Caco-2 (cell line): ENCODE measurements around the gene MLH3. TPM values are rescaled to one million over a fixed set of nuclear protein-coding genes. Genes with fewer than 3 reads are reported as not detected.

Experiments used
- BruUV-seq: library from RNA; stranded (reverse); fragments of 400-500 nt; replicated peaks from 2 replicates; lab custom pipeline; 2021; lab: Mats Ljungman, UMichigan
- CTCF ChIA-PET: fragments of 300-600 bp; sonication (Branson Sonifier 250); formaldehyde crosslinking; loops from one replicate; lab custom pipeline; 2022; ENCODE audit warnings: antibody characterized with exemption; lab: Charles Lee
- POLR2A ChIA-PET: fragments of 300-600 bp; sonication (Branson Sonifier 250); formaldehyde crosslinking; loops from one replicate; lab custom pipeline; 2022; ENCODE audit warnings: antibody characterized with exemption; lab: Charles Lee
- DNase-seq, 2 experiments: peaks; one replicate each; pipeline versions ENCODE4 v3.0.0 to v3.0.0-alpha.2; 2020 to 2022
- H3K27me3 ChIP-seq: replicated peaks from 2 replicates; pipeline ENCODE4 v1.6.0; 2011; ENCODE audit warnings: low read length; ENCODE audit not compliant: control insufficient read depth, insufficient read depth
- H3K36me3 ChIP-seq: 2 replicates; pipeline ENCODE4 v1.5.1; 2011; ENCODE audit warnings: low read length; ENCODE audit not compliant: control insufficient read depth, insufficient read depth
- H3K4me1 ChIP-seq: fragments of 250-450 bp; sonication (Bioruptor Pico); 2 replicates; pipeline ENCODE4 v1.5.1; 2020; ENCODE audit warnings: mild to moderate bottlenecking
- H3K4me3 ChIP-seq: 2 replicates; pipeline ENCODE4 v1.5.1; 2011; ENCODE audit warnings: low read depth, mild to moderate bottlenecking, control low read depth, low read length
- H3K9me3 ChIP-seq: fragments of 250-450 bp; sonication (Bioruptor Pico); 2 replicates; pipeline ENCODE4 v1.5.1; 2020; ENCODE audit warnings: mild to moderate bottlenecking, moderate library complexity
- H3K27ac Mint-ChIP-seq: one replicate; pipeline ENCODE4 v1.8.0; 2022; ENCODE audit warnings: mixed read lengths; ENCODE audit not compliant: unreplicated experiment
- H3K27me3 Mint-ChIP-seq: one replicate; pipeline ENCODE4 v1.8.0; 2022; ENCODE audit warnings: mixed read lengths; ENCODE audit not compliant: insufficient read depth, unreplicated experiment
- H3K36me3 Mint-ChIP-seq: one replicate; pipeline ENCODE4 v1.8.0; 2022; ENCODE audit warnings: mild to moderate bottlenecking, mixed read lengths; ENCODE audit not compliant: insufficient read depth, unreplicated experiment
- H3K4me1 Mint-ChIP-seq: one replicate; pipeline ENCODE4 v1.8.0; 2022; ENCODE audit warnings: low read depth, mixed read lengths; ENCODE audit not compliant: unreplicated experiment
- H3K4me3 Mint-ChIP-seq: one replicate; pipeline ENCODE4 v1.8.0; 2022; ENCODE audit warnings: mild to moderate bottlenecking, moderate library complexity, mixed read lengths; ENCODE audit not compliant: unreplicated experiment
- H3K9me3 Mint-ChIP-seq: one replicate; pipeline ENCODE4 v1.8.0; 2022; ENCODE audit warnings: mixed read lengths; ENCODE audit not compliant: unreplicated experiment
- intact Hi-C: fragments of 100-400 bp; cut with micrococcal nuclease; formaldehyde crosslinking; loops from one replicate; pipeline ENCODE4 v1.10.0; 2022; ENCODE audit not compliant: unreplicated experiment
- total RNA-seq: library from RNA; stranded (reverse); gene quantifications from 2 replicates; pipeline ENCODE4 v1.2.3, GENCODE V29; 2022
- TF ChIP-seq, protein P1 (sequence below), 2 experiments: fragments of 200-600 bp in 1 of 2; IDR thresholded peaks; 1 replicate in 1 of 2; 2 replicates in 1 of 2; pipeline versions ENCODE4 v1.5.1 to v1.8.0; 2011 to 2022; ENCODE audit warnings: antibody characterized with exemption in 1 of 2, control low read depth in 1 of 2, inconsistent platforms in 1 of 2, low read depth in 1 of 2, low read length in 1 of 2, mild to moderate bottlenecking in 1 of 2, moderate library complexity in 1 of 2; ENCODE audit not compliant: insufficient read depth in 1 of 2, severe bottlenecking in 1 of 2, unreplicated experiment in 1 of 2

Gene MLH3
- total RNA-seq, 1 experiment from 2014 or later = 24.5 TPM

DNA sequence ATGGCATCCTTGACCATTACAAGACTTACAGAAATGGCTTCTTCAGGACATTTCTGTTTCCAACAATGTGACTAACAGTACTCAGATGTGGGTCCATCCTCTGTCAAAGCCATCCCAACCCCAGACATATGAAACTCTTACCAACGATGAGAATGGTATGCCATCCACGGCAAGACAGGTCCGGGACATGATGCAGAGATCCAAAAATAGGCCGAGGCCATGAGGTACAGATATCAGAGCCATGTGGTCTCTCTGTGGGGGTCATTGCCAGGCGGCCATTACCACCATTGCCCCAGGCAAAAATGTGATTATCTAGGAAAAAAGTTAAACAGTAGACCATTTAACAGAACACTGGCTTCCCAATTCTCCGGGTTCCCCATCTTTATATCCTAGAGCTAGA is 45.7 kb upstream of the MLH3 start:
- no peaks in the 10 kb centered on the region for H3K4me1 ChIP-seq
- intact Hi-C loops = no loop called here
- no TSS peak for BruUV-seq
- Mint-ChIP-seq H3K36me3 (peaks cover 19% of the 10 kb centered on the region), H3K4me3 (no peak overlapping the region), H3K4me1 (no peaks in the 10 kb centered on the region), H3K27me3 (no peaks in the 10 kb centered on the region), H3K9me3 (no peaks in the 10 kb centered on the region), H3K27ac (no peak overlapping the region)
- no peaks in the 10 kb centered on the region for H3K9me3 ChIP-seq
- POLR2A ChIA-PET = no interaction called here
- TF ChIP-seq, protein P1, sequence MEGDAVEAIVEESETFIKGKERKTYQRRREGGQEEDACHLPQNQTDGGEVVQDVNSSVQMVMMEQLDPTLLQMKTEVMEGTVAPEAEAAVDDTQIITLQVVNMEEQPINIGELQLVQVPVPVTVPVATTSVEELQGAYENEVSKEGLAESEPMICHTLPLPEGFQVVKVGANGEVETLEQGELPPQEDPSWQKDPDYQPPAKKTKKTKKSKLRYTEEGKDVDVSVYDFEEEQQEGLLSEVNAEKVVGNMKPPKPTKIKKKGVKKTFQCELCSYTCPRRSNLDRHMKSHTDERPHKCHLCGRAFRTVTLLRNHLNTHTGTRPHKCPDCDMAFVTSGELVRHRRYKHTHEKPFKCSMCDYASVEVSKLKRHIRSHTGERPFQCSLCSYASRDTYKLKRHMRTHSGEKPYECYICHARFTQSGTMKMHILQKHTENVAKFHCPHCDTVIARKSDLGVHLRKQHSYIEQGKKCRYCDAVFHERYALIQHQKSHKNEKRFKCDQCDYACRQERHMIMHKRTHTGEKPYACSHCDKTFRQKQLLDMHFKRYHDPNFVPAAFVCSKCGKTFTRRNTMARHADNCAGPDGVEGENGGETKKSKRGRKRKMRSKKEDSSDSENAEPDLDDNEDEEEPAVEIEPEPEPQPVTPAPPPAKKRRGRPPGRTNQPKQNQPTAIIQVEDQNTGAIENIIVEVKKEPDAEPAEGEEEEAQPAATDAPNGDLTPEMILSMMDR (IDR thresholded peaks at IDR 0.05; ENCODE audit: insufficient read depth in 1 of 2, low read depth in 1 of 2, low read length in 1 of 2, severe bottlenecking in 1 of 2, unreplicated experiment in 1 of 2) = no peak
- DNase-seq = no peak
- peaks cover 1% of the 10 kb centered on the region for H3K36me3 ChIP-seq
- no peak overlapping the region for H3K4me3 ChIP-seq
- no peaks in the 10 kb centered on the region for H3K27me3 ChIP-seq
- CTCF ChIA-PET = no interaction called here

DNA sequence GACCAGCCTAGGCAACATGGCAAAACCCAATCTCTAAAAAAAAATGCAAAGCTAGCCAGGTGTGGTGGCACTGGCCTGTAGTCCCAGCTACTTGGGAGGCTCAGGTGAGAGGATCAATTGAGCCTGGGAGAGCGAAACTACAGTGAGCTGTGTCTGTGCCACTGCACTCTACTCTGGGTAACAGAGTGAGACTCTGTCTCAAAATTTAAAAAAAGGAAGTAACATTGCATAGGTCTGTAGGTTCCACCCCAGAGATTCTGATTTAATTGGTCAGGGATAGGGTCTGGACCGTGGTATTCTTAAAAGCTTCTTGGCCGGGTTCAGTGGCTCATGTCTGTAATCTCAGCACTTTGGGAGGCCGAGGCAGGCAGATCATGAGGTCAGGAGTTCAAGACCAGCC is 44.4 kb upstream of the MLH3 start:
- Mint-ChIP-seq H3K27me3 (no peaks in the 10 kb centered on the region), H3K27ac (no peak overlapping the region), H3K9me3 (no peaks in the 10 kb centered on the region), H3K36me3 (peaks cover 19% of the 10 kb centered on the region), H3K4me1 (no peaks in the 10 kb centered on the region), H3K4me3 (no peak overlapping the region)
- Histone ChIP-seq H3K27me3 (no peaks in the 10 kb centered on the region), H3K4me1 (no peaks in the 10 kb centered on the region), H3K9me3 (no peaks in the 10 kb centered on the region), H3K36me3 (peaks cover 1% of the 10 kb centered on the region), H3K4me3 (no peak overlapping the region)
- DNase-seq = no peak
- intact Hi-C loops = no loop called here
- POLR2A ChIA-PET = interaction anchor here (0.5 kb wide), 1 partner anchor 860 kb away, joined by 4 read pairs; no protein-coding TSS in a partner anchor
- no TSS peak for BruUV-seq
- CTCF ChIA-PET = no interaction called here
- TF ChIP-seq, protein P1 (IDR thresholded peaks at IDR 0.05; ENCODE audit: insufficient read depth in 1 of 2, low read depth in 1 of 2, low read length in 1 of 2, severe bottlenecking in 1 of 2, unreplicated experiment in 1 of 2) = no peak

DNA sequence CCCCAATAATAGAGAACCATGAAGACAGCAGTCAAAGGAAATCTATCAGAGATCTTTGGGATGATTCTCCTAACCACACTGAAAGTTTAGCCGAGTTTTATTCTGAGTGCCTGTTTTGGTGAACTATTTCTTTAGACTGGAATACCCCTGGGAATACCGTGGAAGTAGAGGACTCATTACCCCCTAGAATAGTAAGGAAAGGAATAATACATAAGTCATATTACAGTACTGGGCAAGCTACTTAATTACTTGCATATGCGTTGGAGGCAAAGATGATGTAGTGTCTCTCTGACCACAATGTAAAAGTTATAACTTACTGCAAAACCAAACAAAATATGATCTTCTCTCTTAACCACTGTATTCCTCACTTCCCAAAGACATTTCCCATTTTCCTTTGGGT is 43.6 kb upstream of the MLH3 start:
- BruUV-seq = no TSS peak
- H3K9me3 ChIP-seq = no peaks in the 10 kb centered on the region
- no peaks in the 10 kb centered on the region for H3K9me3 Mint-ChIP-seq
- CTCF ChIA-PET = no interaction called here
- H3K4me3 Mint-ChIP-seq = no peak overlapping the region
- no peaks in the 10 kb centered on the region for H3K4me1 ChIP-seq
- TF ChIP-seq, protein P1 (IDR thresholded peaks at IDR 0.05; ENCODE audit: insufficient read depth in 1 of 2, low read depth in 1 of 2, low read length in 1 of 2, severe bottlenecking in 1 of 2, unreplicated experiment in 1 of 2) = no peak
- no peaks in the 10 kb centered on the region for H3K4me1 Mint-ChIP-seq
- no peaks in the 10 kb centered on the region for H3K27me3 ChIP-seq
- no peaks in the 10 kb centered on the region for H3K27me3 Mint-ChIP-seq
- peaks cover 1% of the 10 kb centered on the region for H3K36me3 ChIP-seq
- POLR2A ChIA-PET = interaction anchor here (0.6 kb wide), 1 partner anchor 99 kb away, joined by 7 read pairs; no protein-coding TSS in a partner anchor
- no peak overlapping the region for H3K27ac Mint-ChIP-seq
- DNase-seq = no peak
- peaks cover 25% of the 10 kb centered on the region for H3K36me3 Mint-ChIP-seq
- no peak overlapping the region for H3K4me3 ChIP-seq
- intact Hi-C loops = no loop called here
